Liver (tissue), 9 donors: ENCODE data around the gene IFRD2. TPM values are rescaled to one million over a fixed set of nuclear protein-coding genes. Genes with fewer than 3 reads are reported as not detected.

Source experiments
- DNase-seq: peaks from one replicate; pipeline ENCODE4 v3.0.0-alpha.2; 2017; ENCODE audit warnings: low spot score
- H3K27ac ChIP-seq, 2 donors: one replicate each; pipeline ENCODE4 v1.7.0; 2013; ENCODE audit warnings: inconsistent platforms in 2 of 2, low read length in 2 of 2, control low read depth in 1 of 2, low read depth in 1 of 2, mild to moderate bottlenecking in 1 of 2
- H3K27me3 ChIP-seq, 4 donors: one replicate each; pipeline versions ENCODE4 v1.6.1 to v1.7.0; 2013; ENCODE audit warnings: low read length in 3 of 4, inconsistent platforms in 1 of 4, mild to moderate bottlenecking in 1 of 4, moderate library complexity in 1 of 4; ENCODE audit not compliant: control insufficient read depth in 4 of 4, insufficient read depth in 4 of 4
- H3K36me3 ChIP-seq, 4 donors: one replicate each; pipeline versions ENCODE4 v1.6.1 to v1.7.0; 2013; ENCODE audit warnings: low read length in 3 of 4, mild to moderate bottlenecking in 3 of 4, low read depth in 1 of 4, moderate library complexity in 1 of 4; ENCODE audit not compliant: control insufficient read depth in 4 of 4, insufficient read depth in 3 of 4
- H3K4me1 ChIP-seq, 4 donors: one replicate each; pipeline versions ENCODE4 v1.6.1 to v1.7.0; 2013; ENCODE audit warnings: low read length in 3 of 4, mild to moderate bottlenecking in 3 of 4, moderate library complexity in 1 of 4; ENCODE audit not compliant: control insufficient read depth in 4 of 4, insufficient read depth in 4 of 4
- H3K4me3 ChIP-seq, 3 donors: one replicate each; pipeline versions ENCODE4 v1.6.1 to v1.7.0; 2013; ENCODE audit warnings: low read length in 3 of 3, control low read depth in 1 of 3, low read depth in 1 of 3, mild to moderate bottlenecking in 1 of 3
- H3K9ac ChIP-seq, 2 donors: one replicate each; pipeline ENCODE4 v1.7.0; 2013; ENCODE audit warnings: low read length in 2 of 2, mild to moderate bottlenecking in 2 of 2, moderate library complexity in 2 of 2, control low read depth in 1 of 2, low read depth in 1 of 2
- H3K9me3 ChIP-seq, 4 donors: one replicate each; pipeline versions ENCODE4 v1.6.1 to v1.7.0; 2013; ENCODE audit warnings: low read length in 3 of 4; ENCODE audit not compliant: control insufficient read depth in 4 of 4
- ATF3 ChIP-seq: IDR thresholded peaks from 2 replicates; pipeline ENCODE4 v1.6.1; 2016; ENCODE audit warnings: antibody characterized with exemption
- CTCF ChIP-seq: fragments of 150-350 bp; IDR thresholded peaks from 2 replicates; pipeline ENCODE4 v1.5.1; 2017; ENCODE audit warnings: improper control_type of control experiment, low read depth, low read length; ENCODE audit not compliant: missing input control
- EGR1 ChIP-seq, 2 donors: IDR thresholded peaks; 2 replicates each; pipeline ENCODE4 v1.6.1; 2016 to 2018; ENCODE audit warnings: antibody characterized with exemption in 2 of 2, low read depth in 2 of 2
- FOXA1 ChIP-seq: IDR thresholded peaks from 2 replicates; pipeline ENCODE4 v1.6.1; 2016; ENCODE audit warnings: antibody characterized with exemption
- FOXA2 ChIP-seq: IDR thresholded peaks from 2 replicates; pipeline ENCODE4 v1.6.1; 2016; ENCODE audit warnings: antibody characterized with exemption
- GABPA ChIP-seq, 2 donors: IDR thresholded peaks in 1 of 2; conservative IDR thresholded peaks in 1 of 2; 2 replicates each; pipeline ENCODE4 v1.6.1; 2016; ENCODE audit warnings: antibody characterized with exemption in 2 of 2, mild to moderate bottlenecking in 1 of 2, moderate library complexity in 1 of 2
- HNF4A ChIP-seq, 2 donors: conservative IDR thresholded peaks; 2 replicates each; pipeline ENCODE4 v1.6.1; 2016; ENCODE audit warnings: antibody characterized with exemption in 2 of 2, mild to moderate bottlenecking in 2 of 2
- HNF4G ChIP-seq: IDR thresholded peaks from 2 replicates; pipeline ENCODE4 v1.6.1; 2016; ENCODE audit warnings: antibody characterized with exemption
- JUND ChIP-seq, 2 donors: IDR thresholded peaks; 2 replicates each; pipeline ENCODE4 v1.6.1; 2016; ENCODE audit warnings: antibody characterized with exemption in 2 of 2
- NR2F2 ChIP-seq: IDR thresholded peaks from 2 replicates; pipeline ENCODE4 v1.6.1; 2016; ENCODE audit warnings: antibody characterized with exemption
- RAD21 ChIP-seq, 2 donors: IDR thresholded peaks; 2 replicates each; pipeline ENCODE4 v1.6.1; 2016; ENCODE audit warnings: antibody characterized with exemption in 2 of 2, mild to moderate bottlenecking in 2 of 2
- REST ChIP-seq: IDR thresholded peaks from 2 replicates; pipeline ENCODE4 v1.6.1; 2016; ENCODE audit warnings: antibody characterized with exemption, mild to moderate bottlenecking
- RXRA ChIP-seq, 2 donors: IDR thresholded peaks; 2 replicates each; pipeline ENCODE4 v1.6.1; 2017 to 2018; ENCODE audit warnings: antibody characterized with exemption in 2 of 2, mild to moderate bottlenecking in 1 of 2
- SP1 ChIP-seq: IDR thresholded peaks from 2 replicates; pipeline ENCODE4 v1.6.1; 2018; ENCODE audit warnings: antibody characterized with exemption, mild to moderate bottlenecking
- TAF1 ChIP-seq: conservative IDR thresholded peaks from 2 replicates; pipeline ENCODE4 v1.6.1; 2016; ENCODE audit warnings: antibody characterized with exemption, mild to moderate bottlenecking
- YY1 ChIP-seq: IDR thresholded peaks from 2 replicates; pipeline ENCODE4 v1.6.1; 2016; ENCODE audit warnings: antibody characterized with exemption, mild to moderate bottlenecking
- WGBS: extraction: QIAGEN DNeasy Blood & Tissue Kit; methylation state at CpG from one replicate; pipeline ENCODE4 v1.1.7; 2013; 5-methylcytosine and 5-hydroxymethylcytosine counted together
- polyA plus RNA-seq, 2 donors: library from polyadenylated mRNA; stranded (reverse) in 1 of 2; unstranded in 1 of 2; fragments of 200-250 nt in 1 of 2; fragments of >200 nt in 1 of 2; fragmentation: Nextera tagmentation in 1 of 2; extraction: Ambion mirVana in 1 of 2; gene quantifications; one replicate each; pipeline versions ENCODE4 v1.2.1 to v1.2.3, GENCODE V29; 2013 to 2015
- total RNA-seq, 2 donors: library from RNA; depleted of rRNA; stranded (reverse); fragments of >200 nt; gene quantifications; one replicate each; pipeline ENCODE4 v1.2.3, GENCODE V29; 2014
- TF ChIP-seq, protein P1 (sequence below): IDR thresholded peaks from 2 replicates; pipeline ENCODE4 v1.6.1; 2016; ENCODE audit warnings: antibody characterized with exemption
- TF ChIP-seq, protein P2 (sequence below): IDR thresholded peaks from 2 replicates; pipeline ENCODE4 v1.6.1; 2016; ENCODE audit warnings: antibody characterized with exemption
- donor health status: healthy.
- donor health status: healthy.
- donor health status: healthy.
- donor health status: healthy.
- donor health status: healthy.

The IFRD2 gene
- total and polyA plus RNA-seq, 4 donors: 55.7 to 91.2 (median 63.2) TPM

DNA sequence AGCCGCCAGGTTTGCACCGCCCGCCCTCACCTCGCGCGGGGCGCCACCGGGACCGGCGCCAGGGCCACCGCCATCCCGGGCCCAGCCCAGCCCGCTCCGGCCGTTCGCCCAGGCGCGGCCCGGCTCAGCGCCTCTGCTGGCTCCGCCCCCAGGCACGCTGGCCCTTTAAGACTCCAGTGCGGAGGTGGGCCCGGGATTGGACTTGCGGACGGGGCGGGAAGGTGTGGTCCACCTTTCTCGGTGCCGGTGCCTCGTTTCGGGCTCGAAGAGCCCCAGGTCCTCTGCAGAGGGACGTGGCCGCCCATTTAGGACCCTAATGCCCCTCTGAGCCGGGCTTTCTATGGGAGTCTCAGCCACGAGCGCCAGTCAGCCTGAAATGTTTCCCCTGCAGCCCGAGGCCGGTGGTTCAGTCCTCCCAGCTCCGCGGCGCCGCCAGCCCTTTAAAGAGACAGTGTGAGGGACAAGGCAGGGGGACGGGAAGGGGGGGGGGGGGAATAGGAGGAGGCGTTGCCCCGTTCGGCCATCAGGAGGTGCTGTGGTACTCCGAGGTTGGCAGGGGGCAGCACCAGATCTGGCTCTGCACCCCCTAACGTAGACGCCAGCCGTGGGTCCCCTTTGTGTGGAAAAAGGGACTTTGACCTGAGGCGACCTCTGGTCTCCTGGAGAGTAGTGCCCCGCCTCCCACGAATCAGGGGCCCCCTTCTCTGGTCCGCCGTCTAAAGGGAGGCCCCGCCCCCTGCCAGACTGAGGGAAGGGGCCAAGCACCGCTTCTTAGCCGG is 29.3 kb upstream of the IFRD2 start:
- H3K27ac ChIP-seq: peak overlapping the region; percentile 98 to 99
- peaks cover 15 to 71% (median 53%) of the 10 kb centered on the region in 4 donors for H3K4me1 ChIP-seq
- peak; percentile 88 for DNase-seq
- H3K9ac ChIP-seq: peak overlapping the region; percentile 94 to 97
- peak overlapping the region; percentile 81 to 96 (median 95) for H3K4me3 ChIP-seq
- no peaks in the 10 kb centered on the region for H3K9me3 ChIP-seq
- TF ChIP-seq YY1 (no peak), ATF3 (no peak), CTCF (peak; percentile 31), HNF4G (no peak), RXRA (IDR thresholded peaks at IDR 0.05) (peak; percentile 4 to 23), EGR1 (IDR thresholded peaks at IDR 0.05; ENCODE audit: low read depth in 2 of 2) (peak in 1 of 2 donors; percentile 83), HNF4A (conservative IDR thresholded peaks at IDR 0.05) (peak in 1 of 2 donors; percentile 9), NR2F2 (peak; percentile 71), JUND (IDR thresholded peaks at IDR 0.05) (no peak), TAF1 (no peak), REST (no peak), FOXA1 (no peak), GABPA (IDR thresholded peaks at IDR 0.05 in 1 of 2, conservative IDR thresholded peaks at IDR 0.05 in 1 of 2) (no peak), SP1 (peak; percentile 77), FOXA2 (no peak), RAD21 (IDR thresholded peaks at IDR 0.05) (peak in 1 of 2 donors; percentile 17)
- TF ChIP-seq, protein P1, sequence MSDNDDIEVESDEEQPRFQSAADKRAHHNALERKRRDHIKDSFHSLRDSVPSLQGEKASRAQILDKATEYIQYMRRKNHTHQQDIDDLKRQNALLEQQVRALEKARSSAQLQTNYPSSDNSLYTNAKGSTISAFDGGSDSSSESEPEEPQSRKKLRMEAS: peak; percentile 99
- TF ChIP-seq, protein P2, sequence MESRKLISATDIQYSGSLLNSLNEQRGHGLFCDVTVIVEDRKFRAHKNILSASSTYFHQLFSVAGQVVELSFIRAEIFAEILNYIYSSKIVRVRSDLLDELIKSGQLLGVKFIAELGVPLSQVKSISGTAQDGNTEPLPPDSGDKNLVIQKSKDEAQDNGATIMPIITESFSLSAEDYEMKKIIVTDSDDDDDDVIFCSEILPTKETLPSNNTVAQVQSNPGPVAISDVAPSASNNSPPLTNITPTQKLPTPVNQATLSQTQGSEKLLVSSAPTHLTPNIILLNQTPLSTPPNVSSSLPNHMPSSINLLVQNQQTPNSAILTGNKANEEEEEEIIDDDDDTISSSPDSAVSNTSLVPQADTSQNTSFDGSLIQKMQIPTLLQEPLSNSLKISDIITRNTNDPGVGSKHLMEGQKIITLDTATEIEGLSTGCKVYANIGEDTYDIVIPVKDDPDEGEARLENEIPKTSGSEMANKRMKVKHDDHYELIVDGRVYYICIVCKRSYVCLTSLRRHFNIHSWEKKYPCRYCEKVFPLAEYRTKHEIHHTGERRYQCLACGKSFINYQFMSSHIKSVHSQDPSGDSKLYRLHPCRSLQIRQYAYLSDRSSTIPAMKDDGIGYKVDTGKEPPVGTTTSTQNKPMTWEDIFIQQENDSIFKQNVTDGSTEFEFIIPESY: no peak
- H3K36me3 ChIP-seq: peaks cover 0 to 11% (median 2%) of the 10 kb centered on the region in 4 donors
- WGBS: 2% methylated on average over 59 of the region's 59 CpGs
- no peaks in the 10 kb centered on the region for H3K27me3 ChIP-seq
